IMR-90 (cell line): Measurements from ENCODE around the gene BLOC1S5.

Experiments used
- POLR2A ChIP-seq: IDR thresholded peaks from 2 replicates; pipeline ENCODE4 v1.6.1; 2012; ENCODE audit warnings: mild to moderate bottlenecking, low read depth, low read length
- TF ChIP-seq, protein P1 (sequence below): fragments of 150-350 bp; IDR thresholded peaks from 2 replicates; pipeline ENCODE4 v1.6.1; 2016; ENCODE audit warnings: low read depth, mild to moderate bottlenecking, low read length, moderate library complexity, borderline replicate concordance
- TF ChIP-seq, protein P2 (sequence below): conservative IDR thresholded peaks from 2 replicates; pipeline ENCODE4 v1.5.1; 2012; ENCODE audit warnings: mild to moderate bottlenecking, low read depth, low read length, improper control_type of control experiment

DNA sequence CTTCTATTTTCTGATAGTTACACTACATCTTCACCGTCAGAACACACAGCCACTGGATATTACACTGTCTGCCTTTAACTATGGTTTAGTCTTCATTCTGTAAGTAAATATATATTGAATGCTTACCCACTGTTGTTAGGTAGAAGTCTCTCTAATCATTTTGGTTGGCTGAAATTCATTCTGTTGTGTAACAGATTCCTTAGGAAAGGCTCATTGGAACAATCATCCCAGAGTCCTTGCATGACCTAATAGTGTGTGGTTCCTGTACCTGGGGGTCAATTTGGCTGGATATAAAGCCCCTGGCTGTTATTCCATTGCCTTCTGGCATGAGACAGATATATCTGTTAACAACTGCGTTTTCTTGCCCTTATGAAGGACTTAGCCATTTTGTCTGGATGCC is 9.9 kb downstream of the BLOC1S5 start:
- TF ChIP-seq, protein P1, sequence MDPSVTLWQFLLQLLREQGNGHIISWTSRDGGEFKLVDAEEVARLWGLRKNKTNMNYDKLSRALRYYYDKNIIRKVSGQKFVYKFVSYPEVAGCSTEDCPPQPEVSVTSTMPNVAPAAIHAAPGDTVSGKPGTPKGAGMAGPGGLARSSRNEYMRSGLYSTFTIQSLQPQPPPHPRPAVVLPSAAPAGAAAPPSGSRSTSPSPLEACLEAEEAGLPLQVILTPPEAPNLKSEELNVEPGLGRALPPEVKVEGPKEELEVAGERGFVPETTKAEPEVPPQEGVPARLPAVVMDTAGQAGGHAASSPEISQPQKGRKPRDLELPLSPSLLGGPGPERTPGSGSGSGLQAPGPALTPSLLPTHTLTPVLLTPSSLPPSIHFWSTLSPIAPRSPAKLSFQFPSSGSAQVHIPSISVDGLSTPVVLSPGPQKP = no peak
- TF ChIP-seq, protein P2, sequence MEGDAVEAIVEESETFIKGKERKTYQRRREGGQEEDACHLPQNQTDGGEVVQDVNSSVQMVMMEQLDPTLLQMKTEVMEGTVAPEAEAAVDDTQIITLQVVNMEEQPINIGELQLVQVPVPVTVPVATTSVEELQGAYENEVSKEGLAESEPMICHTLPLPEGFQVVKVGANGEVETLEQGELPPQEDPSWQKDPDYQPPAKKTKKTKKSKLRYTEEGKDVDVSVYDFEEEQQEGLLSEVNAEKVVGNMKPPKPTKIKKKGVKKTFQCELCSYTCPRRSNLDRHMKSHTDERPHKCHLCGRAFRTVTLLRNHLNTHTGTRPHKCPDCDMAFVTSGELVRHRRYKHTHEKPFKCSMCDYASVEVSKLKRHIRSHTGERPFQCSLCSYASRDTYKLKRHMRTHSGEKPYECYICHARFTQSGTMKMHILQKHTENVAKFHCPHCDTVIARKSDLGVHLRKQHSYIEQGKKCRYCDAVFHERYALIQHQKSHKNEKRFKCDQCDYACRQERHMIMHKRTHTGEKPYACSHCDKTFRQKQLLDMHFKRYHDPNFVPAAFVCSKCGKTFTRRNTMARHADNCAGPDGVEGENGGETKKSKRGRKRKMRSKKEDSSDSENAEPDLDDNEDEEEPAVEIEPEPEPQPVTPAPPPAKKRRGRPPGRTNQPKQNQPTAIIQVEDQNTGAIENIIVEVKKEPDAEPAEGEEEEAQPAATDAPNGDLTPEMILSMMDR = no peak
- TF ChIP-seq POLR2A = no peak
